ENCODE measurements around the gene ELP5. TPM values are rescaled to one million over a fixed set of nuclear protein-coding genes. Genes with fewer than 3 reads are reported as not detected.

The ELP5 gene
- polyA plus RNA-seq, 3 donors = 36.1 to 49.5 (median 44.1) TPM

- TF ChIP-seq CTCF (IDR thresholded peaks at IDR 0.05) = no peak
- peak; percentile 85 to 90 (median 86) for DNase-seq
- no peaks in the 10 kb centered on the region for H3K36me3 ChIP-seq (replicated peaks in 1 of 2; ENCODE audit: control insufficient read depth in 1 of 2, insufficient read depth in 2 of 2, low read length in 2 of 2)
- H3K9me3 Mint-ChIP-seq = peaks cover 0 to 15% (median 2%) of the 10 kb centered on the region in 7 donors
- peak within 1 kb of the TSS in 2 of 3 experiments; percentile 28 to 72 for H3K4me3 ChIP-seq (replicated peaks in 1 of 3; ENCODE audit: low read depth in 2 of 3, low read length in 3 of 3)
- peak within 1 kb of the TSS; percentile 46 for H2AFZ ChIP-seq (ENCODE audit: insufficient read depth, low read depth, low read length, poor library complexity, severe bottlenecking)
- peaks cover 0 to 5% of the 10 kb centered on the region in 2 donors for H3K36me3 Mint-ChIP-seq
- peaks cover 47 to 70% (median 48%) of the 10 kb centered on the region in 3 donors for H3K27me3 Mint-ChIP-seq (ENCODE audit: low read depth in 3 of 3)
- H3K27ac Mint-ChIP-seq = peak within 1 kb of the TSS in 6 of 7 donors; percentile 28 to 82 (median 54)
- no peaks in the 10 kb centered on the region for H3K79me2 ChIP-seq (ENCODE audit: insufficient read depth, low read length)
- peaks cover 30% of the 10 kb centered on the region for H3K4me1 Mint-ChIP-seq
- H3K27me3 ChIP-seq (ENCODE audit: control insufficient read depth in 2 of 2, insufficient read depth in 2 of 2, low read length in 2 of 2) = peaks cover 13 to 47% of the 10 kb centered on the region in 2 donors
- H3K27ac ChIP-seq (ENCODE audit: low read depth in 1 of 2, low read length in 2 of 2) = no peak within 1 kb of the TSS
- peak within 1 kb of the TSS; percentile 74 to 88 for H3K4me3 Mint-ChIP-seq
- intact Hi-C loops (cut with micrococcal nuclease) = loop anchor here in 1 of 2 donors (5.0 kb wide), 1 partner anchor 61 kb away; no protein-coding TSS in a partner anchor
- peaks cover 27 to 28% of the 10 kb centered on the region in 2 donors for H3K4me1 ChIP-seq (ENCODE audit: control insufficient read depth in 1 of 2, insufficient read depth in 2 of 2, low read length in 2 of 2)
- no peaks in the 10 kb centered on the region for H3K9me3 ChIP-seq (replicated peaks in 1 of 2; ENCODE audit: control insufficient read depth in 1 of 2, insufficient read depth in 1 of 2, low read length in 2 of 2)
- WGBS (ENCODE audit: insufficient coverage) = under 1% methylated on average over 57 of the region's 71 CpGs
- no peak within 1 kb of the TSS for H3K9ac ChIP-seq (ENCODE audit: insufficient read depth, low read length, poor library complexity, severe bottlenecking)
- peak within 1 kb of the TSS; percentile 78 for H3K4me2 ChIP-seq (replicated peaks; ENCODE audit: extremely low read depth, low read length, poor library complexity, severe bottlenecking)
- no peaks in the 10 kb centered on the region for H4K20me1 ChIP-seq (ENCODE audit: insufficient read depth, low read length)
Measured at GRCh38 chr17:7281074-7281952, 29.3 kb downstream of the ELP5 start, which contains the start of gene SLC2A4. TSS of gene SLC2A4 (plus strand) at chr17:7281718. CDS start at chr17:7281935, 217 bp downstream.

- Histone ChIP-seq H3K9me3 (replicated peaks in 1 of 2; ENCODE audit: control insufficient read depth in 1 of 2, insufficient read depth in 1 of 2, low read length in 2 of 2) (no peaks in the 10 kb centered on the region), H3K79me2 (ENCODE audit: insufficient read depth, low read length) (no peaks in the 10 kb centered on the region), H2AFZ (ENCODE audit: insufficient read depth, low read depth, low read length, poor library complexity, severe bottlenecking) (peak overlapping the region; percentile 46), H3K36me3 (replicated peaks in 1 of 2; ENCODE audit: control insufficient read depth in 1 of 2, insufficient read depth in 2 of 2, low read length in 2 of 2) (no peaks in the 10 kb centered on the region), H3K9ac (ENCODE audit: insufficient read depth, low read length, poor library complexity, severe bottlenecking) (no peak overlapping the region), H3K27me3 (ENCODE audit: control insufficient read depth in 2 of 2, insufficient read depth in 2 of 2, low read length in 2 of 2) (peaks cover 13 to 47% of the 10 kb centered on the region in 2 donors), H3K4me1 (ENCODE audit: control insufficient read depth in 1 of 2, insufficient read depth in 2 of 2, low read length in 2 of 2) (peaks cover 27 to 28% of the 10 kb centered on the region in 2 donors), H3K4me2 (replicated peaks; ENCODE audit: extremely low read depth, low read length, poor library complexity, severe bottlenecking) (peak overlapping the region; percentile 78), H4K20me1 (ENCODE audit: insufficient read depth, low read length) (no peaks in the 10 kb centered on the region), H3K27ac (ENCODE audit: low read depth in 1 of 2, low read length in 2 of 2) (no peak overlapping the region), H3K4me3 (replicated peaks in 1 of 3; ENCODE audit: low read depth in 2 of 3, low read length in 3 of 3) (peak overlapping the region in 2 of 3 experiments; percentile 28 to 72)
- under 1% methylated on average over 32 of the region's 43 CpGs for WGBS (ENCODE audit: insufficient coverage)
- Mint-ChIP-seq H3K9me3 (peaks cover 0 to 15% (median 2%) of the 10 kb centered on the region in 7 donors), H3K4me3 (peak overlapping the region; percentile 74 to 88), H3K4me1 (peaks cover 30% of the 10 kb centered on the region), H3K27ac (peak overlapping the region in 1 of 7 donors; percentile 8), H3K36me3 (peaks cover 0 to 5% of the 10 kb centered on the region in 2 donors), H3K27me3 (ENCODE audit: low read depth in 3 of 3) (peaks cover 51 to 79% (median 55%) of the 10 kb centered on the region in 3 donors)
- TF ChIP-seq CTCF (IDR thresholded peaks at IDR 0.05) = no peak
- intact Hi-C loops (cut with micrococcal nuclease) = loop anchor here in 1 of 2 donors (5.0 kb wide), 1 partner anchor 60 kb away; no protein-coding TSS in a partner anchor
- DNase-seq = no peak
Measured at GRCh38 chr17:7281953-7282751, 30.1 kb downstream of the ELP5 start.
